ENCODE data around the gene ABI3. TPM values are rescaled to one million over a fixed set of nuclear protein-coding genes. Genes with fewer than 3 reads are reported as not detected.

Gene ABI3
- total and polyA plus RNA-seq, 7 donors: 1.1 to 3.8 (median 2.5) TPM

DNA sequence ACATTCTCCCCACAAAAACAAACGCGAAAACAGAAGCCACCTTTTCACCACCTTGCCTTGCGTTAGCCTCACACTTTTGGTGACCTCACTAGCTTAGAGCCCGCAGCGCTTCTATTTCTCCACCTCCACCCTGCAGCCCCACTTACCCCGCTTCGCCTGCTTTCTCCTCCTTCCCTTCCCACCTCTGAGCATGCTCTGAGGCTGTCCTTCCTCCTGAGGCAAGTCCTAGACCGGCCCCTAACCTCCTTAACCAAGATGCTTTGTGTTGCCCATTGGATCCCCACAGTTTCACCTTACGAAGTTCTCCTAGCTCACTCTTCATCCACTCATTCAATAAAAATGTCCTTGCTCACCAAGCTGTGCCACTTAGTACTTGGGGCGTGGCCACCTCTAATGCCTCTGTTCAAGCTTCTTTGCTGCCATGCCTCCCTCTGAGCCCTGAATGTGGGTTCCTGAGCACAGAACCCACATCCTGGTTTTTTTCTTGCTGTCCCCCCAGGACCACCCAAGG is 1.4 kb upstream of the ABI3 start:
- TF ChIP-seq, protein P1, sequence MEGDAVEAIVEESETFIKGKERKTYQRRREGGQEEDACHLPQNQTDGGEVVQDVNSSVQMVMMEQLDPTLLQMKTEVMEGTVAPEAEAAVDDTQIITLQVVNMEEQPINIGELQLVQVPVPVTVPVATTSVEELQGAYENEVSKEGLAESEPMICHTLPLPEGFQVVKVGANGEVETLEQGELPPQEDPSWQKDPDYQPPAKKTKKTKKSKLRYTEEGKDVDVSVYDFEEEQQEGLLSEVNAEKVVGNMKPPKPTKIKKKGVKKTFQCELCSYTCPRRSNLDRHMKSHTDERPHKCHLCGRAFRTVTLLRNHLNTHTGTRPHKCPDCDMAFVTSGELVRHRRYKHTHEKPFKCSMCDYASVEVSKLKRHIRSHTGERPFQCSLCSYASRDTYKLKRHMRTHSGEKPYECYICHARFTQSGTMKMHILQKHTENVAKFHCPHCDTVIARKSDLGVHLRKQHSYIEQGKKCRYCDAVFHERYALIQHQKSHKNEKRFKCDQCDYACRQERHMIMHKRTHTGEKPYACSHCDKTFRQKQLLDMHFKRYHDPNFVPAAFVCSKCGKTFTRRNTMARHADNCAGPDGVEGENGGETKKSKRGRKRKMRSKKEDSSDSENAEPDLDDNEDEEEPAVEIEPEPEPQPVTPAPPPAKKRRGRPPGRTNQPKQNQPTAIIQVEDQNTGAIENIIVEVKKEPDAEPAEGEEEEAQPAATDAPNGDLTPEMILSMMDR (IDR thresholded peaks at IDR 0.05): no peak
- peaks cover 0 to 35% (median 17%) of the 10 kb centered on the region in 3 donors for H3K27me3 ChIP-seq (ENCODE audit: insufficient read depth in 3 of 3, low read length in 2 of 3)
- no peaks in the 10 kb centered on the region for H3K9me3 ChIP-seq
- no peaks in the 10 kb centered on the region for H3K4me1 ChIP-seq
- ATAC-seq (no peak), DNase-seq (no peak)
- no peak overlapping the region for H3K27ac ChIP-seq
- intact Hi-C loops (cut with DNase I): no loop called here
- no peaks in the 10 kb centered on the region for H3K36me3 ChIP-seq (ENCODE audit: insufficient read depth in 1 of 2, low read depth in 1 of 2)
- no peak overlapping the region for H3K4me3 ChIP-seq
- WGBS, 3 donors: 79 to 83% (median 80%) methylated on average over 10 of the region's 10 CpGs

DNA sequence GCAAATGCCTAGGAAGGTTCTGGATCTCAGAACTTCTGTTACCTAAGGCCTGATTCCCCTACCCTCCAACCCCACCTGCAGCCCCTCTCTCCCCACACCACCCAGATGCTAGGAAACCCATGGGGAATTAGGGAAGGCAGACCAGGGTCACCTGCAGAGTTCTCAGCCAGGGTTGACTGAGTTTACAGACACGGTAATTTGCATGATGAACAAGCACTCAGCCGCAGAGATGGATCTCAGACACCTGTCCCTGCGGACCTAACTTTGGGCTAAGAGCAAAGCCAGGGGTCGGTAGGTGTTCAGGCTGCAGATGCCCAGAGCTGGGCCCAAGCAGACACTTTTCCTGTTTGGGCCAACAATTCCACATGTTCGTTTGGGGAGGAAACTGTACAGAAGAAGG is 2.9 kb downstream of the ABI3 start:
- Histone ChIP-seq H3K36me3 (ENCODE audit: insufficient read depth in 1 of 2, low read depth in 1 of 2) (no peaks in the 10 kb centered on the region), H3K27me3 (ENCODE audit: insufficient read depth in 3 of 3, low read length in 2 of 3) (peaks cover 0 to 35% (median 17%) of the 10 kb centered on the region in 3 donors), H3K4me1 (no peaks in the 10 kb centered on the region), H3K9me3 (no peaks in the 10 kb centered on the region), H3K27ac (no peak overlapping the region), H3K4me3 (no peak overlapping the region)
- ATAC-seq: no peak
- intact Hi-C loops (cut with DNase I): no loop called here
- WGBS, 3 donors: 53 to 62% (median 61%) methylated on average over 5 of the region's 5 CpGs
- TF ChIP-seq, protein P1 (IDR thresholded peaks at IDR 0.05): no peak
- no peak for DNase-seq

DNA sequence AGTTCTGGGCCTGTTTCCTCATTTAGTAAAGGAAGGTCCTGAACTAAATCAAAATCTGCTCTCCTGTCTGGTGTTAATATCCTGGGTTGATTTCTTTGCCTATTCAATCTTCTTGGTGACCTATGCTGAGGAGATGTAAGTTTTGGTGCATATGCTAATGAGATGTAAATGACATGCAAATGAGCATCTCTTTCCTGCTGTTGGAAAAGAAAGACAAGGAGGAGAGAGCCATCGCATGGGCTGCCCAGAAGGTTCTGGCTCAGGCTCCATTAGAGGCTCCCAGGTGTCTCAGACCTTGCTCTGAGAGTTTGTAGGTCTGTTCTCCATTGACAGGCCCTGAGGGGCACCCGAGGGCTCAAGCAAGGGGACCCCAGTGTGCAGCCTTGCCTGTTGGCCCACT is 3.3 kb downstream of the ABI3 start:
- WGBS, 3 donors: 77 to 87% (median 84%) methylated on average over 2 of the region's 2 CpGs
- TF ChIP-seq, protein P1 (IDR thresholded peaks at IDR 0.05): no peak
- Histone ChIP-seq H3K9me3 (no peaks in the 10 kb centered on the region), H3K27me3 (ENCODE audit: insufficient read depth in 3 of 3, low read length in 2 of 3) (peaks cover 0 to 33% (median 17%) of the 10 kb centered on the region in 3 donors), H3K4me1 (no peaks in the 10 kb centered on the region), H3K36me3 (ENCODE audit: insufficient read depth in 1 of 2, low read depth in 1 of 2) (no peaks in the 10 kb centered on the region), H3K27ac (no peak overlapping the region), H3K4me3 (no peak overlapping the region)
- no peak for ATAC-seq
- DNase-seq: no peak
- intact Hi-C loops (cut with DNase I): no loop called here

DNA sequence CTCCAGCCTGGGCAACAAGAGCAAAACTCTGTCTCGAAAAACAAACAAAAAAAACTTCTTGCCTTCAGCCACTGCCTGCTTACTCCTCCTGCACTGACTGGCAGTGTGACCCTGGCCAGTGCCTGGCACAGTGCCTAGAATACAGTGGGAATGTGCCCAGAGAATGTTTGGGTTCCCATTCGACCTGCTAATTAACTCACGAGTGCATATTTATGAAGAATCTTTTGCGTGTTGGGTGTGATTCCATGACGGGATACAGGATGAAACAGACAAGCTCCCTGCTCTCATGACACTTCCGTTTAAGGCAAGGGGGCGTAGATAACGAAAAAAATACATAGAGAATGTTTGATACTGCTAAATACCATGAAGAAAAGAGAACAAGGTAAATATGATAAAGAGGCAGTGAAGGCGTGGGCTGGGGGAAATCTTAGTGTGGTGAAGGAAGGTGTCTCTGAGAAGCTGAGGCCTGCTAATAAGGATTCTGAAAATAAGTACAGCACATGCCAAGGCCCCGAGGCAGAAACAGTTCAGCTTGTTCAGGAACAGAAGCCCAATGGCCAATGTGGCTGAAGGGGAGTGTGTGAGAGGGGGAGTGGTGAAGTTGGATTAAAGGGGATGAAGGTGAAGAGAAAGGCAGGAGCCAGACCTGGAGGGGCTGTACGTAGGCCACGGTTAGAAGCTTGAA is 4.3 kb downstream of the ABI3 start:
- no peak overlapping the region for H3K27ac ChIP-seq
- TF ChIP-seq, protein P1 (IDR thresholded peaks at IDR 0.05): no peak
- no peak for ATAC-seq
- no peak overlapping the region for H3K4me3 ChIP-seq
- H3K27me3 ChIP-seq (ENCODE audit: insufficient read depth in 3 of 3, low read length in 2 of 3): peaks cover 0 to 34% (median 12%) of the 10 kb centered on the region in 3 donors
- no peaks in the 10 kb centered on the region for H3K36me3 ChIP-seq (ENCODE audit: insufficient read depth in 1 of 2, low read depth in 1 of 2)
- DNase-seq: no peak
- no peaks in the 10 kb centered on the region for H3K9me3 ChIP-seq
- no peaks in the 10 kb centered on the region for H3K4me1 ChIP-seq
- intact Hi-C loops (cut with DNase I): no loop called here
- 47 to 52% (median 50%) methylated on average over 12 of the region's 12 CpGs for WGBS, 3 donors
